Testis (tissue), 3 donors: ENCODE data around the gene GALNT17. TPM values are rescaled to one million over a fixed set of nuclear protein-coding genes. Genes with fewer than 3 reads are reported as not detected.

Source experiments
- DNase-seq: peaks from one replicate; pipeline ENCODE4 v3.0.0-alpha.2; 2019
- H3K27ac ChIP-seq, 2 donors: fragments of 200-600 bp; sonication (generic); one replicate each; pipeline ENCODE4 v1.5.1; 2019
- H3K27me3 ChIP-seq: fragments of 200-600 bp; sonication (generic); one replicate; pipeline ENCODE4 v1.5.1; 2019
- H3K36me3 ChIP-seq: fragments of 200-600 bp; sonication (generic); one replicate; pipeline ENCODE4 v1.5.1; 2017; ENCODE audit warnings: low read depth; ENCODE audit errors: missing control alignments
- H3K4me1 ChIP-seq: fragments of 200-600 bp; sonication (generic); one replicate; pipeline ENCODE4 v1.5.1; 2019
- H3K4me3 ChIP-seq, 2 donors: fragments of 200-600 bp; sonication (generic); one replicate each; pipeline ENCODE4 v1.5.1; 2017 to 2019
- H3K9me3 ChIP-seq: fragments of 200-600 bp; sonication (generic); one replicate; pipeline ENCODE4 v1.5.1; 2017
- POLR2A ChIP-seq: fragments of 450-650 bp; IDR thresholded peaks from one replicate; pipeline ENCODE4 v1.6.1; 2017; ENCODE audit warnings: antibody characterized with exemption, mild to moderate bottlenecking, moderate library complexity
- WGBS, 2 donors: methylation state at CpG; one replicate each; pipeline ENCODE4 v1.1.5; 2018; 5-methylcytosine and 5-hydroxymethylcytosine counted together
- intact Hi-C: fragments of 100-400 bp; cut with DNase I; formaldehyde crosslinking; loops from one replicate; pipeline ENCODE4 v1.15.1; 2023; ENCODE audit warnings: low total_unique reads
- polyA plus RNA-seq: library from polyadenylated mRNA; stranded (reverse); fragments of 350-450 nt; fragmentation: Illumina TruSeq; extraction: RNeasy Lipid Tissue Mini Kit (QIAGEN cat#74804); gene quantifications from one replicate; pipeline ENCODE4 v1.2.3, GENCODE V29; 2014; ENCODE audit warnings: low read depth, low replicate concordance; ENCODE audit not compliant: insufficient read depth
- total RNA-seq, 2 donors: library from RNA; depleted of rRNA; stranded (reverse); fragments of >200 nt; gene quantifications; one replicate each; pipeline ENCODE4 v1.2.3, GENCODE V29; 2016
- TF ChIP-seq, protein P1 (sequence below), 3 experiments: fragments of 450-650 bp in 2 of 3; fragments of 200-600 bp in 1 of 3; sonication (generic) in 1 of 3; IDR thresholded peaks; one replicate each; pipeline ENCODE4 v1.5.1; 2016 to 2019; ENCODE audit warnings: antibody characterized with exemption in 3 of 3, mild to moderate bottlenecking in 2 of 3, moderate library complexity in 1 of 3

The GALNT17 gene
- total and polyA plus RNA-seq, 3 donors from 2014 or later = 10.9 to 39.1 (median 29.4) TPM

DNA sequence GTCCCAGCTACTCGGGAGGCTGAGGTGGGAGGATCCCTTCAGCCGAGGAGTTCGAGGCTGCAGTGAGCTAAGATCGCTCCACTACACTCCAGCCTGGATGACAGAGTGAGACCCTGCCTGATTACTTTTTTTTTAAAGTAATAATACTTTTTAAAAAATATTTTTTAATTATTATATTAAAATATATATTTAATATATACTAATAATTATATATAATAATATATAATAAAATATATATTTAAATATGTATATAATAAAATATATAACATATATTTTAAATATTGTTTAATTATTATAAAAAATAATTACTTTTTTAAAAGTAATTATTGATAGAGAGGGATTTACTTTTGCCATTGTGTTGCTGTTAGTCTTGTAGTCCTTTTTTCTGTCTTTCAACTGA is 169.2 kb downstream of the GALNT17 start:
- no peaks in the 10 kb centered on the region for H3K27me3 ChIP-seq
- no peak overlapping the region for H3K4me3 ChIP-seq
- peaks cover 6% of the 10 kb centered on the region for H3K4me1 ChIP-seq
- no peaks in the 10 kb centered on the region for H3K9me3 ChIP-seq
- intact Hi-C loops = no loop called here
- 43% methylated on average over 4 of the region's 4 CpGs for WGBS, 2 donors
- H3K27ac ChIP-seq = peak overlapping the region in 1 of 2 donors; percentile 57
- H3K36me3 ChIP-seq = no peaks in the 10 kb centered on the region
- no peak for DNase-seq
- TF ChIP-seq, protein P1, sequence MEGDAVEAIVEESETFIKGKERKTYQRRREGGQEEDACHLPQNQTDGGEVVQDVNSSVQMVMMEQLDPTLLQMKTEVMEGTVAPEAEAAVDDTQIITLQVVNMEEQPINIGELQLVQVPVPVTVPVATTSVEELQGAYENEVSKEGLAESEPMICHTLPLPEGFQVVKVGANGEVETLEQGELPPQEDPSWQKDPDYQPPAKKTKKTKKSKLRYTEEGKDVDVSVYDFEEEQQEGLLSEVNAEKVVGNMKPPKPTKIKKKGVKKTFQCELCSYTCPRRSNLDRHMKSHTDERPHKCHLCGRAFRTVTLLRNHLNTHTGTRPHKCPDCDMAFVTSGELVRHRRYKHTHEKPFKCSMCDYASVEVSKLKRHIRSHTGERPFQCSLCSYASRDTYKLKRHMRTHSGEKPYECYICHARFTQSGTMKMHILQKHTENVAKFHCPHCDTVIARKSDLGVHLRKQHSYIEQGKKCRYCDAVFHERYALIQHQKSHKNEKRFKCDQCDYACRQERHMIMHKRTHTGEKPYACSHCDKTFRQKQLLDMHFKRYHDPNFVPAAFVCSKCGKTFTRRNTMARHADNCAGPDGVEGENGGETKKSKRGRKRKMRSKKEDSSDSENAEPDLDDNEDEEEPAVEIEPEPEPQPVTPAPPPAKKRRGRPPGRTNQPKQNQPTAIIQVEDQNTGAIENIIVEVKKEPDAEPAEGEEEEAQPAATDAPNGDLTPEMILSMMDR (IDR thresholded peaks at IDR 0.05) = no peak
- no peak for TF ChIP-seq POLR2A

DNA sequence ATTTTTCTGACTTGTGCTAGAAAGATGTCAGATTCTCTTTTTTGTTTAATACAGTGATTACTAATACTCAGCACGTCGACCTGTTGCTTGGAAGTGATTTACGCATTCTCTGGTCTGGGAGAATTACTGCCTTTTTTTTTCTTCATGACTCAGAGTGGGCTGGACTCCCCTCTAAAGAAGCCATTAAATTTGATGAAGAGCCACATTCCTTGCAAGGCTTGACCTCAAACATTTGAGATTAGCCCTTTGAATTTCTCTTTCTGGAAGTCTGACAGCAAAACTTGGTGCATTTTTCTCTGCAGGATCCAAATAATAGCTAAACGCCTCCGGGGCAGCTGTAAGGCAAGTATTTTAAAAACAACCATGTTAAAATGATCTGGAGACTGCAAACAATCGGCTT is 171.6 kb downstream of the GALNT17 start:
- 16 to 31% methylated on average over 6 of the region's 6 CpGs for WGBS, 2 donors
- intact Hi-C loops = no loop called here

DNA sequence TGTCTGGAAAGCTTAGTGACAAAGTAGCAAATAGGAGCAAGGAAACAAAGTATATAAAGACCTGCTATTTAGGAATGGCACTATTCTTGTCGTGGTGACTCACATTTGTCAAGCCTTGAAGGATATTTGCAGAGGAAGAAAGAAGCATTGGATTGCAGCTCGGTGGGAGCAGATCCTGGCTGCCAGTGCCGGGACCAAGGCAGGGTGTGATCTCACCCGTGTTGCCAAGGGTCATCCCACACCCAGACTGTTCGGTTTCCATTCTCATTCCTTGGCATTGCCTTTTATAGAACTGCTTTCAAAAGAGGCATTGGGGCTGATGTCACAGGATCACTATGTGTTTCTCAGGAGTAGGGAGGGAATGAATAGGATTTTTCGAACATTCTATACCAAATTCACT is 176.2 kb downstream of the GALNT17 start:
- Histone ChIP-seq H3K9me3 (no peaks in the 10 kb centered on the region), H3K4me3 (no peak overlapping the region), H3K36me3 (no peaks in the 10 kb centered on the region), H3K27ac (peak overlapping the region; percentile 18 to 67), H3K4me1 (peaks cover 4% of the 10 kb centered on the region), H3K27me3 (no peaks in the 10 kb centered on the region)
- intact Hi-C loops = no loop called here
- peak; percentile 86 for DNase-seq
- TF ChIP-seq, protein P1 (IDR thresholded peaks at IDR 0.05) = no peak
- TF ChIP-seq POLR2A = no peak
- 26 to 36% methylated on average over 6 of the region's 6 CpGs for WGBS, 2 donors

More for the DNA sequence above, 171.6 kb downstream of the GALNT17 start:
- H3K36me3 ChIP-seq = no peaks in the 10 kb centered on the region
- no peak for DNase-seq
- no peak overlapping the region for H3K27ac ChIP-seq
- TF ChIP-seq, protein P1 (IDR thresholded peaks at IDR 0.05) = no peak
- TF ChIP-seq POLR2A = no peak
- H3K4me1 ChIP-seq = peaks cover 10% of the 10 kb centered on the region
- H3K4me3 ChIP-seq = no peak overlapping the region
- no peaks in the 10 kb centered on the region for H3K27me3 ChIP-seq
- H3K9me3 ChIP-seq = no peaks in the 10 kb centered on the region

DNA sequence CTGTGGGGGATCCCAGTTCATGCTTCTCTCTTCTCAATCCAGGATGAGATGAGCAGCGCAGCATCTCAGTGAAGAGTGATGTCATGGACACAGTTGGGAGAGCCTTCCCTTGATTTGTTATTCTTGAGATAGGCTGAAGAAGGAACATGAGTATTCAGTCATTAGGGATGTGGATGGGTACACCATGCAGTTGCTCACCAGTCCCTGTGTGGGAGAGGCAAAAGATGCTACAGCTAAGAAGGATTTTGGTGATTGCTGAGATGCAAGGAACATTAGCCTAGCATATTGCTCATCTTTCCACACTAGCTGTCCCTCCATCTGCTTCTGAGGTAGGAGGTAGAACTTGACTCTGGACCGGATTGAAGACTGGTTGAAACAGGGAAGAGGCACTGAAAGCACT is 179.6 kb downstream of the GALNT17 start:
- intact Hi-C loops = no loop called here
- H3K27ac ChIP-seq = no peak overlapping the region
- H3K27me3 ChIP-seq = no peaks in the 10 kb centered on the region

More for the DNA sequence above, 179.6 kb downstream of the GALNT17 start:
- Histone ChIP-seq H3K36me3 (no peaks in the 10 kb centered on the region), H3K9me3 (no peaks in the 10 kb centered on the region), H3K4me3 (no peak overlapping the region), H3K4me1 (peaks cover 4% of the 10 kb centered on the region)
- 56 to 98% methylated on average over 2 of the region's 2 CpGs for WGBS, 2 donors
- no peak for TF ChIP-seq POLR2A
- TF ChIP-seq, protein P1 (IDR thresholded peaks at IDR 0.05) = no peak
- no peak for DNase-seq
